HepG2 (cell line): ENCODE measurements around the gene C1QL2. TPM values are rescaled to one million over a fixed set of nuclear protein-coding genes. Genes with fewer than 3 reads are reported as not detected.

ENCODE experiments used
- ATAC-seq: fragments of 200-7000 bp; cut with Tn5 transposase; 3 replicates; pipeline ENCODE4 v1.9.1; 2020; ENCODE audit warnings: mild to moderate bottlenecking, moderate library complexity
- BruUV-seq: library from RNA; stranded (reverse); fragments of 400-500 nt; replicated peaks from 2 replicates; lab custom pipeline; 2021; lab: Mats Ljungman, UMichigan
- CTCF ChIA-PET: fragments of 300-600 bp; formaldehyde crosslinking; extraction: SDS; loops from one replicate; lab custom pipeline; 2021; ENCODE audit warnings: low total read pairs, inconsistent platforms, low intra/inter-chr PET ratio; lab: Yijun Ruan, JAX
- POLR2A ChIA-PET: fragments of 350-600 bp; sonication (Branson Sonifier 250); formaldehyde crosslinking; loops from one replicate; lab custom pipeline; 2020; ENCODE audit warnings: antibody characterized with exemption, inconsistent platforms; lab: Yijun Ruan, JAX
- DNase-seq: peaks from one replicate; pipeline ENCODE4 v3.0.0-alpha.2; 2015; ENCODE audit warnings: low spot score
- FAIRE-seq: peaks from 3 replicates; lab custom pipeline; 2011; peaks lifted over from hg19 to GRCh38; lab: Jason Lieb, UNC
- H2AFZ ChIP-seq: one replicate; pipeline ENCODE4 v1.6.1; 2011; ENCODE audit warnings: low read length, inconsistent platforms
- H3K27ac ChIP-seq: fragments of 300-600 bp; 3 replicates; pipeline ENCODE4 v1.8.0; 2011; ENCODE audit warnings: mixed run types, mild to moderate bottlenecking, mixed read lengths, low read length, inconsistent platforms; ENCODE audit not compliant: insufficient read depth; ENCODE audit errors: extremely low read length
- H3K27me3 ChIP-seq, 2 experiments: fragments of 200-600 bp in 1 of 2; 2 replicates in 1 of 2; 3 replicates in 1 of 2; pipeline versions ENCODE4 v1.6.0 to v1.8.0; 2011; ENCODE audit warnings: low read length in 2 of 2, mild to moderate bottlenecking in 2 of 2, moderate library complexity in 2 of 2, inconsistent platforms in 1 of 2; ENCODE audit not compliant: insufficient read depth in 2 of 2, control insufficient read depth in 1 of 2
- H3K36me3 ChIP-seq, 2 experiments: fragments of 200-600 bp in 1 of 2; replicated peaks in 1 of 2; 2 replicates in 1 of 2; 3 replicates in 1 of 2; pipeline versions ENCODE4 v1.5.1 to v1.8.0; 2011; ENCODE audit warnings: low read length in 2 of 2, inconsistent platforms in 1 of 2; ENCODE audit not compliant: insufficient read depth in 2 of 2, control insufficient read depth in 1 of 2
- H3K4me1 ChIP-seq: 2 replicates; pipeline ENCODE4 v1.5.1; 2012; ENCODE audit warnings: low read length, inconsistent platforms; ENCODE audit not compliant: insufficient read depth
- H3K4me2 ChIP-seq: 2 replicates; pipeline ENCODE4 v1.6.0; 2011; ENCODE audit warnings: low read depth, low read length, inconsistent platforms
- H3K4me3 ChIP-seq, 3 experiments: fragments of 200-600 bp in 1 of 3; sonication (generic), shearing (Covaris generic) in 1 of 3; replicated peaks in 1 of 3; 2 replicates each; pipeline ENCODE4 v1.5.1; 2011 to 2016; ENCODE audit warnings: low read length in 3 of 3, inconsistent platforms in 2 of 3, low read depth in 2 of 3, mild to moderate bottlenecking in 2 of 3, control low read depth in 1 of 3, mixed read lengths in 1 of 3; ENCODE audit not compliant: insufficient read depth in 1 of 3
- H3K79me2 ChIP-seq: one replicate; pipeline ENCODE4 v1.6.1; 2011; ENCODE audit warnings: low read length, inconsistent platforms; ENCODE audit not compliant: insufficient read depth
- H3K9ac ChIP-seq: 2 replicates; pipeline ENCODE4 v1.6.0; 2011; ENCODE audit warnings: mild to moderate bottlenecking, low read depth, low read length, inconsistent platforms; ENCODE audit not compliant: insufficient read depth
- H3K9me3 ChIP-seq: 2 replicates; pipeline ENCODE4 v1.5.1; 2012; ENCODE audit warnings: mild to moderate bottlenecking, low read length
- H4K20me1 ChIP-seq: 2 replicates; pipeline ENCODE4 v1.6.0; 2011; ENCODE audit warnings: inconsistent platforms, mild to moderate bottlenecking, low read length, moderate library complexity; ENCODE audit not compliant: insufficient read depth
- ASH2L ChIP-seq: fragments of 300-600, 200-600 bp; sonication (generic); IDR thresholded peaks from 2 replicates; pipeline ENCODE4 v1.7.0; 2017; ENCODE audit warnings: low read depth, mild to moderate bottlenecking, moderate library complexity, mixed read lengths, low read length; ENCODE audit not compliant: insufficient read length
- DR1 ChIP-seq: sonication (generic); formaldehyde crosslinking; IDR thresholded peaks from 2 replicates; pipeline ENCODE4 v1.8.0; 2021; ENCODE audit warnings: mild to moderate bottlenecking, missing genetic modification reagents, inconsistent platforms
- GATAD2A ChIP-seq: IDR thresholded peaks from 2 replicates; pipeline ENCODE4 v1.6.1; 2016
- HNRNPL ChIP-seq: fragments of 200-400 bp; formaldehyde crosslinking; IDR thresholded peaks from 2 replicates; pipeline ENCODE4 v1.6.1; 2017; ENCODE audit warnings: mild to moderate bottlenecking, low read depth, low read length
- JUN ChIP-seq: sonication (generic); formaldehyde crosslinking; IDR thresholded peaks from 2 replicates; pipeline ENCODE4 v1.4.0; 2020; ENCODE audit warnings: mild to moderate bottlenecking, missing genetic modification reagents
- KMT2B ChIP-seq: IDR thresholded peaks from 2 replicates; pipeline ENCODE4 v1.6.1; 2016; ENCODE audit warnings: missing genetic modification reagents, missing compliant biosample characterization
- PAX8 ChIP-seq: sonication (generic); formaldehyde crosslinking; IDR thresholded peaks from 2 replicates; pipeline ENCODE4 v1.8.0; 2022; ENCODE audit warnings: mild to moderate bottlenecking, missing genetic modification reagents, borderline replicate concordance
- SNRNP70 ChIP-seq: fragments of 200-400 bp; formaldehyde crosslinking; IDR thresholded peaks from 2 replicates; pipeline ENCODE4 v1.6.1; 2017; ENCODE audit warnings: mild to moderate bottlenecking, low read depth, low read length, moderate library complexity
- TBX2 ChIP-seq: sonication (generic); formaldehyde crosslinking; IDR thresholded peaks from 2 replicates; pipeline ENCODE4 v1.5.0; 2020; ENCODE audit warnings: missing genetic modification reagents, mild to moderate bottlenecking, borderline replicate concordance
- ZNF317 ChIP-seq: sonication (generic); formaldehyde crosslinking; IDR thresholded peaks from 2 replicates; pipeline ENCODE4 v1.5.0; 2020; ENCODE audit warnings: mild to moderate bottlenecking, missing genetic modification reagents
- ZNF460 ChIP-seq: sonication (generic); formaldehyde crosslinking; IDR thresholded peaks from 2 replicates; pipeline ENCODE4 v1.5.1; 2020; ENCODE audit warnings: missing genetic modification reagents, mild to moderate bottlenecking, borderline replicate concordance
- ZNF552 ChIP-seq: sonication (generic); formaldehyde crosslinking; IDR thresholded peaks from 2 replicates; pipeline ENCODE4 v1.9.0; 2022; ENCODE audit warnings: missing genetic modification reagents, mild to moderate bottlenecking, borderline replicate concordance
- ZNF724P ChIP-seq: sonication (generic); formaldehyde crosslinking; IDR thresholded peaks from 2 replicates; pipeline ENCODE4 v1.8.0; 2022; ENCODE audit warnings: missing genetic modification reagents, borderline replicate concordance
- ZNF737 ChIP-seq: sonication (generic); formaldehyde crosslinking; IDR thresholded peaks from 2 replicates; pipeline ENCODE4 v1.5.0; 2020; ENCODE audit warnings: missing genetic modification reagents, mild to moderate bottlenecking, borderline replicate concordance
- WGBS: methylation state at CpG from one replicate; pipeline ENCODE4 v1.1.6; 2017; ENCODE audit warnings: low lambda C conversion rate; 5-methylcytosine and 5-hydroxymethylcytosine counted together
- in situ Hi-C: cut with HindIII; loops from 2 replicates; pipeline ENCODE4 v1.10.0; 2017; ENCODE audit warnings: low pct_unique_long_range_greater_than_20kb; ENCODE audit not compliant: extremely low pct_ligation_motif_present
- intact Hi-C: fragments of 100-400 bp; cut with micrococcal nuclease; formaldehyde crosslinking; loops from one replicate; pipeline ENCODE4 v1.10.0; 2022; ENCODE audit not compliant: unreplicated experiment
- polyA plus RNA-seq, 8 experiments: library from polyadenylated mRNA; depleted of rRNA in 3 of 8; stranded (reverse) in 7 of 8; unstranded in 1 of 8; fragments of >200 nt; fragmentation: Illumina TruSeq in 4 of 8; extraction: Trizol in 4 of 8; gene quantifications; 2 replicates each; pipeline versions ENCODE4 v1.2.1 to v1.2.3, GENCODE V29; 2011 to 2016; ENCODE audit warnings: low read depth in 4 of 8, missing spikeins in 1 of 8, mixed read lengths in 1 of 8; ENCODE audit not compliant: insufficient read depth in 1 of 8
- total RNA-seq, 5 experiments: library from RNA; depleted of rRNA; stranded (reverse); fragments of >200 nt; fragmentation: Illumina TruSeq; extraction: Trizol; gene quantifications; 2 replicates each; pipeline ENCODE4 v1.2.3, GENCODE V29; 2016; ENCODE audit warnings: low read depth in 1 of 5
- TF ChIP-seq, protein P1 (sequence below): sonication (generic); formaldehyde crosslinking; IDR thresholded peaks from 2 replicates; pipeline ENCODE4 v1.4.0; 2020; ENCODE audit warnings: mild to moderate bottlenecking, missing genetic modification reagents
- TF ChIP-seq, protein P2 (sequence below): sonication (generic); formaldehyde crosslinking; IDR thresholded peaks from 2 replicates; pipeline ENCODE4 v1.5.0; 2020; ENCODE audit warnings: mild to moderate bottlenecking, low read depth, missing genetic modification reagents, borderline replicate concordance

C1QL2 gene
- total and polyA plus RNA-seq, 2 of the 13 experiments (the other 11 are each of a cell fraction or from before 2014, with no cell fraction given) = not detected

DNA sequence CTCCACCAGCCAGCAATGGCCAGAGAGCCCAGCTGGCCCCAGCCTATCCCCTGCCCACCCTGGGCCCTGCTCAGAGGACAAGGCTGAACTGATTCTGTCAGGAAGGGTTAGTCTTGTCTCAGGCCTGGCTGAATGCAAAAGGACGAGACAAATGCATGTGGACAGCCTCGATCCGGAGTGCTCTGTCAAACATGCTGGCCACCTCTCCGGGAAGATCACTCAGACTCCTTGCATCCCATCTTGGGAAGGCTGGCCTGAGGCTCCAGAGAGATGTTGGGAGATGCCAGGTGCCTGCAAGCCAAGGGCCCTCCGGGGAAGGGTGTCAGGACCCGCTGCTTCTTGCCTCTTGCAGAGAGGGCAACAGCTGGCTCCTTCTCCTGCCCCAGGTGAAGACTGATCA is 20.2 kb upstream of the C1QL2 start:
- in situ Hi-C loops (loop anchor here (5.0 kb wide), 1 partner anchor 296 kb away; no protein-coding TSS in a partner anchor), intact Hi-C loops (no loop called here)
- ATAC-seq (no peak), FAIRE-seq (no peak), DNase-seq (no peak)
- ChIA-PET CTCF (no interaction called here), POLR2A (no interaction called here)
- Histone ChIP-seq H3K4me3 (no peak overlapping the region), H3K4me1 (no peaks in the 10 kb centered on the region), H3K4me2 (no peak overlapping the region), H2AFZ (no peak overlapping the region), H3K79me2 (no peaks in the 10 kb centered on the region), H3K27me3 (peaks cover 0 to 25% of the 10 kb centered on the region in 2 experiments; a peak in 2 of 5 replicates), H3K36me3 (no peaks in the 10 kb centered on the region), H4K20me1 (no peaks in the 10 kb centered on the region), H3K27ac (no peak overlapping the region), H3K9ac (no peak overlapping the region), H3K9me3 (no peaks in the 10 kb centered on the region)
- TF ChIP-seq JUN (no peak), ZNF317 (CRISPR knock-in tag) (no peak), ZNF552 (CRISPR knock-in tag) (no peak), TBX2 (CRISPR knock-in tag) (no peak), GATAD2A (no peak), SNRNP70 (no peak), ZNF460 (CRISPR knock-in tag) (no peak), ASH2L (no peak), PAX8 (CRISPR knock-in tag) (no peak), DR1 (no peak), ZNF737 (no peak), ZNF724P (CRISPR knock-in tag) (no peak), KMT2B (CRISPR knock-in tag) (no peak), HNRNPL (no peak)
- TF ChIP-seq, protein P1, sequence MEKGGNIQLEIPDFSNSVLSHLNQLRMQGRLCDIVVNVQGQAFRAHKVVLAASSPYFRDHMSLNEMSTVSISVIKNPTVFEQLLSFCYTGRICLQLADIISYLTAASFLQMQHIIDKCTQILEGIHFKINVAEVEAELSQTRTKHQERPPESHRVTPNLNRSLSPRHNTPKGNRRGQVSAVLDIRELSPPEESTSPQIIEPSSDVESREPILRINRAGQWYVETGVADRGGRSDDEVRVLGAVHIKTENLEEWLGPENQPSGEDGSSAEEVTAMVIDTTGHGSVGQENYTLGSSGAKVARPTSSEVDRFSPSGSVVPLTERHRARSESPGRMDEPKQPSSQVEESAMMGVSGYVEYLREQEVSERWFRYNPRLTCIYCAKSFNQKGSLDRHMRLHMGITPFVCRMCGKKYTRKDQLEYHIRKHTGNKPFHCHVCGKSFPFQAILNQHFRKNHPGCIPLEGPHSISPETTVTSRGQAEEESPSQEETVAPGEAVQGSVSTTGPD (CRISPR knock-in tag) = no peak
- TF ChIP-seq, protein P2, sequence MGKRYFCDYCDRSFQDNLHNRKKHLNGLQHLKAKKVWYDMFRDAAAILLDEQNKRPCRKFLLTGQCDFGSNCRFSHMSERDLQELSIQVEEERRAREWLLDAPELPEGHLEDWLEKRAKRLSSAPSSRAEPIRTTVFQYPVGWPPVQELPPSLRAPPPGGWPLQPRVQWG (CRISPR knock-in tag) = no peak
- BruUV-seq = no TSS peak
- WGBS = 0% methylated on average over 3 of the region's 6 CpGs
